ENCODE data around the gene COL26A1.

Gene COL26A1

DNA sequence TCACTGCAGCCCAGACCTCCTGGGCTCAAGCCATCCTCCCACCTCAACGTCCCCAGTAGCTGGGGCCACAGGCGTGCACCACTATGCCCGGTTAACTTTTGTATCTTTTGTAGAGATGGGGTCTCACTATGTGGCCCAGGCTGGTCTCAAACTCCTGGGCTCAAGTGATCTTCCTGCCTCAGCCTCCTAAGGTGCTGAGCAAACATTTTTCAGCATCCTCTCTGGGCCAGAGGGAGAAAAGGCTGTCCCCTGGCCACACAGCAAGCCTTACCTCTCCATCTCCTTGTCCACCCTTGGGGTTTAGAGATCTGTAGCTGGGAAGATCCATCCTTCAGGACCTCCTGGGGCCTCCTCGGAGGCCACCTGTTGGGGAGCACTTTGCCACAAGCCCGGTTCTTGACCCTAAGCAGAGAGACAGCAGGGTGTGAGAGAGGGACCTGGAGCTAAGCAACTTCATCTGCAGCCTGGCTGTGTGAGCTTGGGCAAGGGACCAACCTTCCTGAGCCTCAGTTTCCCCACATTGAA lies 180.6 kb downstream of the COL26A1 start:
- WGBS (ENCODE audit: extremely low coverage, insufficient coverage, low lambda C conversion rate) = no CpG with 5 or more reads among the region's 5 CpGs
- no peak overlapping the region for H3K27ac ChIP-seq (ENCODE audit: low read depth, low read length)
- no peak overlapping the region for H4K5ac ChIP-seq (ENCODE audit: low read length)
- no peak overlapping the region for H2AK5ac ChIP-seq (ENCODE audit: low read length)
- DNase-seq = no peak
- H3K27me3 ChIP-seq (ENCODE audit: insufficient read depth, low read length, poor library complexity) = no peaks in the 10 kb centered on the region
- H2BK120ac ChIP-seq (ENCODE audit: low read depth, low read length) = no peak overlapping the region
- no peak overlapping the region for H4K8ac ChIP-seq (ENCODE audit: low read depth, low read length)
- H3K4ac ChIP-seq (ENCODE audit: low read depth, low read length) = no peak overlapping the region
- no peaks in the 10 kb centered on the region for H3K36me3 ChIP-seq (ENCODE audit: control insufficient read depth, insufficient read depth, low read length)
- H3K79me2 ChIP-seq (ENCODE audit: control insufficient read depth, insufficient read depth, low read length) = no peaks in the 10 kb centered on the region
- H2BK5ac ChIP-seq (ENCODE audit: low read length) = no peak overlapping the region
- no peak overlapping the region for H3K4me2 ChIP-seq (ENCODE audit: low read length)
- H3K79me1 ChIP-seq (ENCODE audit: low read length) = no peaks in the 10 kb centered on the region
- no peak overlapping the region for H3K23ac ChIP-seq (ENCODE audit: low read length)
- H3K4me1 ChIP-seq (ENCODE audit: control insufficient read depth, low read depth, low read length) = no peaks in the 10 kb centered on the region
- no peak overlapping the region for H3K18ac ChIP-seq (ENCODE audit: low read length)
- no peak overlapping the region for H3K4me3 ChIP-seq (ENCODE audit: low read length)
- no peak overlapping the region for H3K9ac ChIP-seq (ENCODE audit: low read length)
- H2BK15ac ChIP-seq (replicated peaks; ENCODE audit: low read depth) = no peak overlapping the region
- H3K56ac ChIP-seq (ENCODE audit: low read length) = no peak overlapping the region

DNA sequence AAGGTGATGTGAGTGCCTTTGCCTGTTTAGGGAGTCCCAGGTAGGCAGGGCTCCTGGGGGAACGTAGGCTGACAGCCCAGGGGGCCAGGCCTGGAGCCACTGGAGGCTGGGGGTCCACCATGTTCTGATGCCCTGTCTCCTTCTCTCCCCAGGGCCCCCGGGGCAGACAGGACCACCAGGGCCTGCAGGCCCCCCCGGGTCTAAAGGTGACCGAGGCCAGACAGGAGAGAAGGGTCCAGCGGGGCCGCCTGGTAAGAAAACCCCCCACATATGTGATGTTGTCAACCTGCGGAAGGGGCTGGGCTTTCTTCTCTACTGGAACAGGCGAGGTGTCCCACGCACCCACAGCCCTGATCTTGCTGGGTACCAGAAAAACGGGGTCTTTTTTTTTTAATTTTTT lies 181.2 kb downstream of the COL26A1 start:
- Histone ChIP-seq H3K18ac (ENCODE audit: low read length) (no peak overlapping the region), H2BK120ac (ENCODE audit: low read depth, low read length) (no peak overlapping the region), H4K8ac (ENCODE audit: low read depth, low read length) (no peak overlapping the region), H2BK15ac (replicated peaks; ENCODE audit: low read depth) (no peak overlapping the region), H3K4ac (ENCODE audit: low read depth, low read length) (no peak overlapping the region), H3K23ac (ENCODE audit: low read length) (no peak overlapping the region), H3K4me3 (ENCODE audit: low read length) (no peak overlapping the region), H3K27ac (ENCODE audit: low read depth, low read length) (no peak overlapping the region), H3K27me3 (ENCODE audit: insufficient read depth, low read length, poor library complexity) (no peaks in the 10 kb centered on the region), H3K4me1 (ENCODE audit: control insufficient read depth, low read depth, low read length) (no peaks in the 10 kb centered on the region), H3K56ac (ENCODE audit: low read length) (no peak overlapping the region), H3K4me2 (ENCODE audit: low read length) (no peak overlapping the region), H2BK5ac (ENCODE audit: low read length) (no peak overlapping the region), H2AK5ac (ENCODE audit: low read length) (no peak overlapping the region), H3K79me2 (ENCODE audit: control insufficient read depth, insufficient read depth, low read length) (no peaks in the 10 kb centered on the region), H3K79me1 (ENCODE audit: low read length) (no peaks in the 10 kb centered on the region), H3K36me3 (ENCODE audit: control insufficient read depth, insufficient read depth, low read length) (no peaks in the 10 kb centered on the region), H4K5ac (ENCODE audit: low read length) (no peak overlapping the region), H3K9ac (ENCODE audit: low read length) (no peak overlapping the region)
- DNase-seq = no peak
- no CpG with 5 or more reads among the region's 10 CpGs for WGBS (ENCODE audit: extremely low coverage, insufficient coverage, low lambda C conversion rate)

DNA sequence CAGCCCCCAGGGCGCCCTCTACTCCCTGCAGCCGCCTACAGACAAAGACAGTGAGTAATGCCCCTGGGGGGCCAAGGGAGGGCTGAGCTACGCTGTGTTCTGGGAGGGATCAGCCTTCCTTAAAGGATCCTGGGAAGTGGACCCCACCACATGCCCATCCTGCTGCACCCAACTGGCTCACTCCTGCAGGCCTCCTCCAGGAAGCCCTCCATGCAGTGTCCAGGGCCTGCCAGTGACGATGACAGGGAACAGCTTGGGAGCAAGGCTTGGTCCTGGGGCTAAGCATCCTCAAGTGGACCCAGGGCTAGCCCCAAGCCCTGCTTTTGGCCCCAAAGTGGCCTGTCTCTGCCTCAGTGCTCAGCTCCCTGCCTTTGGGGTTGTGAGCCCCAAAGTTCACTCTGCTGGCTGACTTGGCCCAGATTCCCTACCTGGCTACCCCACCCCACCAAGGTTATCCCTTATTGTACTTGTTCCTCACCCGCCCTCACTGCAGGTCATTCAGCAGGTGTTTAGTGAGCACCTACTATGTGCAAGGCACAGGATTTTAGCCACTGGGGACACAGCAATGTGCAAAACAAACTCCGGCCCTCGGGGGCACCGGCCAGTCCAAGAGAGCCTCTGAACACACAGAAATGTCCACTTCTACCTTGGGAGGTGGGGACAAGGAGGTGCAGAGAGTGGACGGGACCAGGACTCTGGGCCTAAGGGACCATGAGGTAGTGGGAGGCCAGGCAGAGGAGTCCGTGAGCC lies 182.9 kb downstream of the COL26A1 start:
- no peak overlapping the region for H3K4me2 ChIP-seq (ENCODE audit: low read length)
- no peak overlapping the region for H3K4me3 ChIP-seq (ENCODE audit: low read length)
- H3K4ac ChIP-seq (ENCODE audit: low read depth, low read length) = no peak overlapping the region
- H4K5ac ChIP-seq (ENCODE audit: low read length) = no peak overlapping the region
- no peaks in the 10 kb centered on the region for H3K27me3 ChIP-seq (ENCODE audit: insufficient read depth, low read length, poor library complexity)
- no peak overlapping the region for H2BK15ac ChIP-seq (replicated peaks; ENCODE audit: low read depth)
- H3K27ac ChIP-seq (ENCODE audit: low read depth, low read length) = no peak overlapping the region
- H3K79me1 ChIP-seq (ENCODE audit: low read length) = no peaks in the 10 kb centered on the region
- H3K23ac ChIP-seq (ENCODE audit: low read length) = no peak overlapping the region
- no peak overlapping the region for H3K56ac ChIP-seq (ENCODE audit: low read length)
- H3K79me2 ChIP-seq (ENCODE audit: control insufficient read depth, insufficient read depth, low read length) = no peaks in the 10 kb centered on the region
- H3K18ac ChIP-seq (ENCODE audit: low read length) = no peak overlapping the region
- H3K9ac ChIP-seq (ENCODE audit: low read length) = no peak overlapping the region
- no peak overlapping the region for H2BK5ac ChIP-seq (ENCODE audit: low read length)
- no peak overlapping the region for H4K8ac ChIP-seq (ENCODE audit: low read depth, low read length)
- H3K36me3 ChIP-seq (ENCODE audit: control insufficient read depth, insufficient read depth, low read length) = no peaks in the 10 kb centered on the region
- no peak for DNase-seq
- no peaks in the 10 kb centered on the region for H3K4me1 ChIP-seq (ENCODE audit: control insufficient read depth, low read depth, low read length)
- no CpG with 5 or more reads among the region's 10 CpGs for WGBS (ENCODE audit: extremely low coverage, insufficient coverage, low lambda C conversion rate)
- H2AK5ac ChIP-seq (ENCODE audit: low read length) = no peak overlapping the region
- H2BK120ac ChIP-seq (ENCODE audit: low read depth, low read length) = no peak overlapping the region

DNA sequence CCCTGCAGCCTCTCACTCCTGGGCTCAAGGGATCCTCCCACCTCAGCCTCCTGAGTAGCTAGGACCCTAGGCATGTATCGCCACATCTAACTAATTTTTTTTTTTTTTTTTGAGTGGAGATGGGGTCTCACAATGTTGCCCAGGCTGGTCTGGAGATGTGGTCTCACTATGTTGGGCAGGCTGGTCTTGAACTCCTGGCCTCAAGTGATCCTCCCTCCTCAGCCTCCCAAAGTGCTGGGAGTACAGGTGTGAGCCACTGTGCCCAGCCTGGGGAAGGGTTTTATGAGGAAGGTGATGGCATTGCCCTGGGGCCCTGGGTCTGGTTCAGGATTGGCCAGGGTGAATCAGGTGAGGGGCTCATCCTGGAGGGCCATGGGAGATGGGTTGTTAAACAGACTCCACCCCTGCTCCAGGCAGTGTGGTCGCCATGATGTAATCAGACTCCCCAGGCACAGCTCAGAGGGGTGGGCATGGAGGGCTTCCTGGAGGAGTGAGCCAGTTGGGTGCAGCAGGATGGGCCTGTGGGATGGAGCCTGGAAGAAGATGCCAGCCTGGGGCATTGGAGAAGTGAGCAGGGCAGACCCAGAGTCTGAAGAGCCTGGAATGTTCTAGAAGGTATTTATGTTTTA lies 183.7 kb downstream of the COL26A1 start:
- DNase-seq = no peak
- no peaks in the 10 kb centered on the region for H3K27me3 ChIP-seq (ENCODE audit: insufficient read depth, low read length, poor library complexity)
- no peak overlapping the region for H3K56ac ChIP-seq (ENCODE audit: low read length)

DNA sequence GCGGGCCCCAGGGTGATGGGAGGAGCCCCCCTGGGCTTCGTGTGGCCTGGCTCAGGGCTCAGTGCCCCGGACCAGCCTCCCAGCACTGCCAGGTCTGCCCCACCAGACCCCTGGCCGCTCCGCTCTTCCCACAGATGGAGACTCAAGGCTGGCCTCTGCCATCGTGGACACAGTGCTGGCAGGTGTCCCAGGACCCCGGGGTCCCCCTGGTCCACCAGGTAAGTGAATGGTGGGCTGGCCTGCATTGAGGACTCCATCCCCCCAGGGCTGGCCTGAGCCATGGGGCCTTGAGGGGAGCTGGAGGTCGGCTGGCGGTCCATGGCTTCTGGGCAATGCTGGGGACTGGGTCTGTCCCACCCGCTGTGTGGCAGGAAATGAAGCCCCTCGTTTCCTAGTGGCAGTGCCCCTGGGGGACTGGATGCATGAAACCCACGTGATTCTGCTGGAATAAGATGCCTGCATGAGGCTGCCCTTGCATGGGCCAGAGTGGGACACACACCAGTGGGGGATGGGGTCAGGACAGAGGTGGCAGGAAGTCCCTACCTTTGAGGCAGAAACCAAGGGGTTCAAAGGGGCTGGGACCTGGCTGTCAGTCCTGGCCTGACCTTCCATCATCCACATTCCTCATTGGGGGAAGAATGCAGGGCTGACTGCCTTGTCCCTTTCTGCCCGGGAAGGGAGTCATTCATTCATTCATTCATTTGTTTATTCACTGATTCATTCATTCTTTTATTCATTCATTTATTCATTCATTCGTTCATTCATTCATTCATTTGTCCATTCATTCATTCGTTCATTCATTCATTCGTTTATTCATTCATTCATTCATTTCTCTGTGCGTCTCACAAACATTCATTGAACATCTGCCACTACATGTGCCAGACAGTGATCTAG lies 184.6 kb downstream of the COL26A1 start:
- no peak for DNase-seq
- Histone ChIP-seq H3K4ac (ENCODE audit: low read depth, low read length) (no peak overlapping the region), H4K5ac (ENCODE audit: low read length) (no peak overlapping the region), H3K4me2 (ENCODE audit: low read length) (no peak overlapping the region), H3K23ac (ENCODE audit: low read length) (no peak overlapping the region), H3K9ac (ENCODE audit: low read length) (no peak overlapping the region), H2BK5ac (ENCODE audit: low read length) (no peak overlapping the region), H3K56ac (ENCODE audit: low read length) (no peak overlapping the region), H3K27ac (ENCODE audit: low read depth, low read length) (no peak overlapping the region), H2AK5ac (ENCODE audit: low read length) (no peak overlapping the region), H2BK120ac (ENCODE audit: low read depth, low read length) (no peak overlapping the region), H3K79me2 (ENCODE audit: control insufficient read depth, insufficient read depth, low read length) (no peaks in the 10 kb centered on the region), H2BK15ac (replicated peaks; ENCODE audit: low read depth) (no peak overlapping the region), H3K27me3 (ENCODE audit: insufficient read depth, low read length, poor library complexity) (no peaks in the 10 kb centered on the region), H3K4me3 (ENCODE audit: low read length) (no peak overlapping the region), H3K79me1 (ENCODE audit: low read length) (no peaks in the 10 kb centered on the region), H3K18ac (ENCODE audit: low read length) (no peak overlapping the region), H3K36me3 (ENCODE audit: control insufficient read depth, insufficient read depth, low read length) (no peaks in the 10 kb centered on the region), H4K8ac (ENCODE audit: low read depth, low read length) (no peak overlapping the region), H3K4me1 (ENCODE audit: control insufficient read depth, low read depth, low read length) (no peaks in the 10 kb centered on the region)
- no CpG with 5 or more reads among the region's 17 CpGs for WGBS (ENCODE audit: extremely low coverage, insufficient coverage, low lambda C conversion rate)

More for the DNA sequence above, 183.7 kb downstream of the COL26A1 start:
- Histone ChIP-seq H3K4me2 (ENCODE audit: low read length) (no peak overlapping the region), H3K4me3 (ENCODE audit: low read length) (no peak overlapping the region), H3K4ac (ENCODE audit: low read depth, low read length) (no peak overlapping the region), H3K79me2 (ENCODE audit: control insufficient read depth, insufficient read depth, low read length) (no peaks in the 10 kb centered on the region), H3K18ac (ENCODE audit: low read length) (no peak overlapping the region), H4K5ac (ENCODE audit: low read length) (no peak overlapping the region), H2BK120ac (ENCODE audit: low read depth, low read length) (no peak overlapping the region), H4K8ac (ENCODE audit: low read depth, low read length) (no peak overlapping the region), H3K79me1 (ENCODE audit: low read length) (no peaks in the 10 kb centered on the region), H2BK5ac (ENCODE audit: low read length) (no peak overlapping the region), H3K23ac (ENCODE audit: low read length) (no peak overlapping the region), H3K9ac (ENCODE audit: low read length) (no peak overlapping the region), H3K27ac (ENCODE audit: low read depth, low read length) (no peak overlapping the region), H3K4me1 (ENCODE audit: control insufficient read depth, low read depth, low read length) (no peaks in the 10 kb centered on the region), H3K36me3 (ENCODE audit: control insufficient read depth, insufficient read depth, low read length) (no peaks in the 10 kb centered on the region), H2BK15ac (replicated peaks; ENCODE audit: low read depth) (no peak overlapping the region), H2AK5ac (ENCODE audit: low read length) (no peak overlapping the region)
- WGBS (ENCODE audit: extremely low coverage, insufficient coverage, low lambda C conversion rate) = no CpG with 5 or more reads among the region's 2 CpGs

Measured in mesendoderm (in vitro differentiated cells).